ENCODE results near the gene LIMS1. TPM values are rescaled to one million over a fixed set of nuclear protein-coding genes. Genes with fewer than 3 reads are reported as not detected.
A peak's percentile ranks its signal among the peaks of the same experiment; 100 is the strongest.

The LIMS1 gene
- total and polyA plus RNA-seq, 2 experiments from 2014 or later: 28.6 to 36.9 TPM

DNA sequence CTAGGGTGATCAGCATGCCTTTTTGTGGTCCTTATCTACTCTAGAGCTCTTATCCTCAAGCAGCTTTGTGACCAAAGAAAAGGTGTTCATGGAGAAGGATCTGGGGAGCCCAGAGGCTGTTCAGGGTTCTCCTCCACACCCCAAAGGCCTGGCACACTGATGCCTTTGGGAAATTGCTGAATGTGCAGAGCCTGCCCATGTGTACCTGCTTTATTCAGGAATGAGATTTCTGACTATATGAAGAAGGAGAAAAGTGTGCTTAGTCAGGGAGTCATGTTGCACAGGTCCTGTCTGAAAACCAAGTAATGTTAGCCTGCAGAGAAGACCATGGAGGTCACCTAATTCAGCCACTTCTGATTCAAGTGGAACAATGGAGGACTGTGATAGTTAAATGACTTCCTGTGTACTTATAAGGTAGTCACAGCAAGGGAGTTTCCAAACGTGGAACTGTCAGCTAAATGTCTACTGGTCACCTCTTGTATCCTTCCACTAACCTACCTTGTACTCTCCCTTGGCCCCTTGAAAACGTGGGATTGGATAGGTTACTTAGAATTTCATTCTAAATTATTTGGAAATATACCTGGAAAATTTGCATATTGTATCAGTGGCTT lies 81.3 kb downstream of the LIMS1 start (continued):
- TF ChIP-seq, protein P1, sequence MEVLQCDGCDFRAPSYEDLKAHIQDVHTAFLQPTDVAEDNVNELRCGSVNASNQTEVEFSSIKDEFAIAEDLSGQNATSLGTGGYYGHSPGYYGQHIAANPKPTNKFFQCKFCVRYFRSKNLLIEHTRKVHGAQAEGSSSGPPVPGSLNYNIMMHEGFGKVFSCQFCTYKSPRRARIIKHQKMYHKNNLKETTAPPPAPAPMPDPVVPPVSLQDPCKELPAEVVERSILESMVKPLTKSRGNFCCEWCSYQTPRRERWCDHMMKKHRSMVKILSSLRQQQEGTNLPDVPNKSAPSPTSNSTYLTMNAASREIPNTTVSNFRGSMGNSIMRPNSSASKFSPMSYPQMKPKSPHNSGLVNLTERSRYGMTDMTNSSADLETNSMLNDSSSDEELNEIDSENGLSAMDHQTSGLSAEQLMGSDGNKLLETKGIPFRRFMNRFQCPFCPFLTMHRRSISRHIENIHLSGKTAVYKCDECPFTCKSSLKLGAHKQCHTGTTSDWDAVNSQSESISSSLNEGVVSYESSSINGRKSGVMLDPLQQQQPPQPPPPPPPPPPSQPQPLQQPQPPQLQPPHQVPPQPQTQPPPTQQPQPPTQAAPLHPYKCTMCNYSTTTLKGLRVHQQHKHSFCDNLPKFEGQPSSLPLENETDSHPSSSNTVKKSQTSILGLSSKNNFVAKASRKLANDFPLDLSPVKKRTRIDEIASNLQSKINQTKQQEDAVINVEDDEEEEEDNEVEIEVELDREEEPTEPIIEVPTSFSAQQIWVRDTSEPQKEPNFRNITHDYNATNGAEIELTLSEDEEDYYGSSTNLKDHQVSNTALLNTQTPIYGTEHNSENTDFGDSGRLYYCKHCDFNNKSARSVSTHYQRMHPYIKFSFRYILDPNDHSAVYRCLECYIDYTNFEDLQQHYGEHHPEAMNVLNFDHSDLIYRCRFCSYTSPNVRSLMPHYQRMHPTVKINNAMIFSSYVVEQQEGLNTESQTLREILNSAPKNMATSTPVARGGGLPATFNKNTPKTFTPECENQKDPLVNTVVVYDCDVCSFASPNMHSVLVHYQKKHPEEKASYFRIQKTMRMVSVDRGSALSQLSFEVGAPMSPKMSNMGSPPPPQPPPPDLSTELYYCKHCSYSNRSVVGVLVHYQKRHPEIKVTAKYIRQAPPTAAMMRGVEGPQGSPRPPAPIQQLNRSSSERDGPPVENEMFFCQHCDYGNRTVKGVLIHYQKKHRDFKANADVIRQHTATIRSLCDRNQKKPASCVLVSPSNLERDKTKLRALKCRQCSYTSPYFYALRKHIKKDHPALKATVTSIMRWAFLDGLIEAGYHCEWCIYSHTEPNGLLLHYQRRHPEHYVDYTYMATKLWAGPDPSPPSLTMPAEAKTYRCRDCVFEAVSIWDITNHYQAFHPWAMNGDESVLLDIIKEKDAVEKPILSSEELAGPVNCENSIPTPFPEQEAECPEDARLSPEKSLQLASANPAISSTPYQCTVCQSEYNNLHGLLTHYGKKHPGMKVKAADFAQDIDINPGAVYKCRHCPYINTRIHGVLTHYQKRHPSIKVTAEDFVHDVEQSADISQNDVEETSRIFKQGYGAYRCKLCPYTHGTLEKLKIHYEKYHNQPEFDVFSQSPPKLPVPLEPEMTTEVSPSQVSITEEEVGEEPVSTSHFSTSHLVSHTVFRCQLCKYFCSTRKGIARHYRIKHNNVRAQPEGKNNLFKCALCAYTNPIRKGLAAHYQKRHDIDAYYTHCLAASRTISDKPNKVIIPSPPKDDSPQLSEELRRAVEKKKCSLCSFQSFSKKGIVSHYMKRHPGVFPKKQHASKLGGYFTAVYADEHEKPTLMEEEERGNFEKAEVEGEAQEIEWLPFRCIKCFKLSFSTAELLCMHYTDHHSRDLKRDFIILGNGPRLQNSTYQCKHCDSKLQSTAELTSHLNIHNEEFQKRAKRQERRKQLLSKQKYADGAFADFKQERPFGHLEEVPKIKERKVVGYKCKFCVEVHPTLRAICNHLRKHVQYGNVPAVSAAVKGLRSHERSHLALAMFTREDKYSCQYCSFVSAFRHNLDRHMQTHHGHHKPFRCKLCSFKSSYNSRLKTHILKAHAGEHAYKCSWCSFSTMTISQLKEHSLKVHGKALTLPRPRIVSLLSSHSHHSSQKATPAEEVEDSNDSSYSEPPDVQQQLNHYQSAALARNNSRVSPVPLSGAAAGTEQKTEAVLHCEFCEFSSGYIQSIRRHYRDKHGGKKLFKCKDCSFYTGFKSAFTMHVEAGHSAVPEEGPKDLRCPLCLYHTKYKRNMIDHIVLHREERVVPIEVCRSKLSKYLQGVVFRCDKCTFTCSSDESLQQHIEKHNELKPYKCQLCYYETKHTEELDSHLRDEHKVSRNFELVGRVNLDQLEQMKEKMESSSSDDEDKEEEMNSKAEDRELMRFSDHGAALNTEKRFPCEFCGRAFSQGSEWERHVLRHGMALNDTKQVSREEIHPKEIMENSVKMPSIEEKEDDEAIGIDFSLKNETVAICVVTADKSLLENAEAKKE (CRISPR knock-in tag; IDR thresholded peaks at IDR 0.05): no peak
- TF ChIP-seq ETS1 (IDR thresholded peaks at IDR 0.05): no peak
- no peak for TF ChIP-seq JUNB (IDR thresholded peaks at IDR 0.05; ENCODE audit: unreplicated experiment)

GRCh38 chr2:108616318-108616717 lies 82.0 kb downstream of the LIMS1 start:
- no peaks in the 10 kb centered on the region for H3F3A ChIP-seq (replicated peaks; ENCODE audit: low read depth)
- H3K27me3 ChIP-seq (ENCODE audit: insufficient read depth): no peaks in the 10 kb centered on the region
- peaks cover 24% of the 10 kb centered on the region for H3K79me2 ChIP-seq (replicated peaks; ENCODE audit: insufficient read depth)
- no peaks in the 10 kb centered on the region for H3K36me3 Mint-ChIP-seq (ENCODE audit: low read depth)
- peaks cover 42% of the 10 kb centered on the region for H3K4me1 Mint-ChIP-seq
- H3K9me3 Mint-ChIP-seq: no peaks in the 10 kb centered on the region
- ATAC-seq: no peak
- H3K36me3 ChIP-seq (ENCODE audit: insufficient read depth): no peaks in the 10 kb centered on the region
- peaks cover 5% of the 10 kb centered on the region for H3K27me3 Mint-ChIP-seq (ENCODE audit: insufficient read depth, low read depth, poor library complexity)
- H3K4me3 Mint-ChIP-seq: no peak overlapping the region
- H3K4me2 ChIP-seq: no peak overlapping the region
- no peak overlapping the region for H3K4me3 ChIP-seq
- DNase-seq (ENCODE audit: low spot score): no peak
- peaks cover 5% of the 10 kb centered on the region; the same call in 1 of the 2 replicates for H4K20me1 ChIP-seq (replicated peaks; ENCODE audit: insufficient read depth)
- peaks cover 11% of the 10 kb centered on the region; the same call in 1 of the 2 replicates for H3K4me1 ChIP-seq (ENCODE audit: insufficient read depth)
- H3K27ac ChIP-seq (ENCODE audit: low read depth): no peak overlapping the region
- H3K27ac Mint-ChIP-seq: peak overlapping the region; percentile 7; the same call in 1 of the 2 replicates
- no peaks in the 10 kb centered on the region for H3K9me2 ChIP-seq (ENCODE audit: insufficient read depth)
- no peak overlapping the region for H2AFZ ChIP-seq
- no peak for TF ChIP-seq ZNF331 (CRISPR knock-in tag; IDR thresholded peaks at IDR 0.05; ENCODE audit: low read depth)
- no peak for TF ChIP-seq EZH2phosphoT487 (IDR thresholded peaks at IDR 0.05; ENCODE audit: unreplicated experiment)
- TF ChIP-seq, protein P1 (CRISPR knock-in tag; IDR thresholded peaks at IDR 0.05): no peak
- TF ChIP-seq NANOG (IDR thresholded peaks at IDR 0.05; ENCODE audit: borderline replicate concordance): no peak
- TF ChIP-seq EZH2 (IDR thresholded peaks at IDR 0.05; ENCODE audit: low read depth, unreplicated experiment): no peak

Measured in GM23338 (cell line).